ENCODE data around the gene CDH23.

The CDH23 gene

GRCh38 chr10:71543608-71544170 is 147.0 kb downstream of the CDH23 start:
- no peak for DNase-seq

- no peak for DNase-seq
Measured at GRCh38 chr10:71545001-71545400, 148.3 kb downstream of the CDH23 start.

- DNase-seq: no peak
Measured at GRCh38 chr10:71546220-71546619, 149.5 kb downstream of the CDH23 start.

- DNase-seq: no peak
Measured at GRCh38 chr10:71547312-71547711, 150.6 kb downstream of the CDH23 start.

GRCh38 chr10:71547876-71548846 is 151.4 kb downstream of the CDH23 start:
- DNase-seq: no peak

GRCh38 chr10:71549766-71550533 is 153.2 kb downstream of the CDH23 start:
- DNase-seq: no peak

GRCh38 chr10:71550628-71551027 is 153.9 kb downstream of the CDH23 start:
- no peak for DNase-seq

- DNase-seq: no peak
Measured at GRCh38 chr10:71551970-71552369, 155.2 kb downstream of the CDH23 start.

- no peak for DNase-seq
Measured at GRCh38 chr10:71553432-71553831, 156.7 kb downstream of the CDH23 start.

GRCh38 chr10:71554671-71555070 is 158.0 kb downstream of the CDH23 start:
- no peak for DNase-seq

- DNase-seq: no peak
Measured at GRCh38 chr10:71555087-71555723, 158.5 kb downstream of the CDH23 start.

- no peak for DNase-seq
Measured at GRCh38 chr10:71555724-71556119, 159.0 kb downstream of the CDH23 start.

- no peak for DNase-seq
Measured at GRCh38 chr10:71558991-71559390, 162.3 kb downstream of the CDH23 start.

- DNase-seq: no peak
Measured at GRCh38 chr10:71561003-71561574, 164.4 kb downstream of the CDH23 start.

- DNase-seq: no peak
Measured at GRCh38 chr10:71562181-71562580, 165.5 kb downstream of the CDH23 start.

GRCh38 chr10:71562904-71563303 is 166.2 kb downstream of the CDH23 start:
- no peak for DNase-seq

GRCh38 chr10:71564194-71564820 is 167.6 kb downstream of the CDH23 start:
- no peak for DNase-seq

GRCh38 chr10:71565284-71566000 is 168.7 kb downstream of the CDH23 start:
- DNase-seq: no peak

- no peak for DNase-seq
Measured at GRCh38 chr10:71567006-71567405, 170.3 kb downstream of the CDH23 start.

- DNase-seq: no peak
Measured at GRCh38 chr10:71568896-71569492, 172.3 kb downstream of the CDH23 start.
